HEK293 (cell line): ENCODE measurements around the gene NIPBL.

ENCODE experiments used
- HOXA7 ChIP-seq: sonication (generic); formaldehyde crosslinking; IDR thresholded peaks from 2 replicates; pipeline ENCODE4 v1.8.1; 2022; ENCODE audit warnings: missing genetic modification reagents, borderline replicate concordance
- ZNF362 ChIP-seq: fragments of 450-650 bp; formaldehyde crosslinking; IDR thresholded peaks from 2 replicates; pipeline ENCODE4 v1.5.1; 2016; ENCODE audit warnings: missing biosample characterization, missing genetic modification characterization

- TF ChIP-seq HOXA7 (CRISPR knock-in tag), result no peak
- TF ChIP-seq ZNF362 (tag by site-specific recombination), result no peak
Observed at GRCh38 chr5:37063739-37064138, 187.2 kb downstream of the NIPBL start.
